Activated B cell treated with CpG ODN at 0.5 μM for 24 hours (primary cell): ENCODE data around the gene AHSA1. TPM values are rescaled to one million over a fixed set of nuclear protein-coding genes. Genes with fewer than 3 reads are reported as not detected.
"Not testable (repeated sequence)": the region's sequence is repeated elsewhere in the genome, so short reads cannot be mapped to it uniquely, and the experiment has no call there.

Experiments used
- ATAC-seq: fragments of 200-7000 bp; cut with Tn5 transposase; one replicate; pipeline ENCODE4 v1.10.0; 2021; ENCODE audit warnings: low read depth, mild to moderate bottlenecking, moderate library complexity
- CTCF ChIA-PET: fragments of 350-600 bp; sonication (Branson Sonifier 250); formaldehyde crosslinking; loops from one replicate; lab custom pipeline; 2021; ENCODE audit warnings: antibody characterized with exemption; lab: Charles Lee
- POLR2A ChIA-PET: fragments of 350-600 bp; sonication (Branson Sonifier 250); formaldehyde crosslinking; loops from one replicate; lab custom pipeline; 2021; ENCODE audit warnings: antibody characterized with exemption; lab: Charles Lee
- DNase-seq: peaks from one replicate; pipeline ENCODE4 v3.0.0; 2022
- H3K27ac Mint-ChIP-seq: one replicate; pipeline ENCODE4 v1.8.0; 2020; ENCODE audit warnings: mixed read lengths
- H3K27me3 Mint-ChIP-seq: one replicate; pipeline ENCODE4 v1.8.0; 2021; ENCODE audit warnings: mixed read lengths
- H3K36me3 Mint-ChIP-seq: one replicate; pipeline ENCODE4 v1.8.0; 2021; ENCODE audit warnings: low read depth, mixed read lengths
- H3K4me1 Mint-ChIP-seq: one replicate; pipeline ENCODE4 v1.8.0; 2021; ENCODE audit warnings: mixed read lengths
- H3K4me3 Mint-ChIP-seq: one replicate; pipeline ENCODE4 v1.8.0; 2020; ENCODE audit warnings: mild to moderate bottlenecking, mixed read lengths
- H3K9me3 Mint-ChIP-seq: one replicate; pipeline ENCODE4 v1.8.0; 2020; ENCODE audit warnings: mixed read lengths
- CTCF ChIP-seq: fragments of 200-600 bp; IDR thresholded peaks from one replicate; pipeline ENCODE4 v1.8.0; 2022; ENCODE audit warnings: antibody characterized with exemption, mild to moderate bottlenecking
- intact Hi-C: fragments of 100-400 bp; cut with micrococcal nuclease; formaldehyde crosslinking; loops from one replicate; pipeline ENCODE4 v1.15.1; 2024
- total RNA-seq: library from RNA; stranded (reverse); gene quantifications from 2 replicates; pipeline ENCODE4 v1.2.3, GENCODE V29; 2022

The AHSA1 gene
- 169 and 175 TPM in 2 replicates for total RNA-seq

GRCh38 chr14:77457522-77458248 lies at the start of gene AHSA1, which contains the start of gene VIPAS39:
TSS of gene AHSA1 (plus strand) at chr14:77458093. CDS start at chr14:77458190, 97 bp downstream.
TSS of gene VIPAS39 (minus strand) at chr14:77457601. CDS start at chr14:77454102, 3,499 bp downstream.
- peak within 1 kb of the TSS; percentile 100 for H3K27ac Mint-ChIP-seq
- ChIA-PET POLR2A (interaction anchor here (0.6 to 3.5 kb wide), 9 partner anchors 10 to 645 kb away, joined by 3 to 32 read pairs (median 4); partner anchors contain the start of genes ANGEL1, GSTZ1, POMT2 and SAMD15), CTCF (interaction anchor here (1.0 kb wide), 1 partner anchor 137 kb away, joined by 3 read pairs; the partner anchor contains the start of gene GSTZ1)
- intact Hi-C loops: loop anchor here (1.0 to 10.0 kb wide), 15 partner anchors 40 to 1303 kb away; partner anchors contain the start of genes ADCK1, ALKBH1, CIPC and GPATCH2L
- DNase-seq (peak; percentile 79), ATAC-seq (peak; percentile 93)
- no peak for TF ChIP-seq CTCF
- H3K4me3 Mint-ChIP-seq: peak within 1 kb of the TSS; percentile 100
- no peaks in the 10 kb centered on the region for H3K27me3 Mint-ChIP-seq
- peaks cover 30% of the 10 kb centered on the region for H3K4me1 Mint-ChIP-seq
- no peaks in the 10 kb centered on the region for H3K9me3 Mint-ChIP-seq
- peaks cover 63% of the 10 kb centered on the region for H3K36me3 Mint-ChIP-seq

DNA sequence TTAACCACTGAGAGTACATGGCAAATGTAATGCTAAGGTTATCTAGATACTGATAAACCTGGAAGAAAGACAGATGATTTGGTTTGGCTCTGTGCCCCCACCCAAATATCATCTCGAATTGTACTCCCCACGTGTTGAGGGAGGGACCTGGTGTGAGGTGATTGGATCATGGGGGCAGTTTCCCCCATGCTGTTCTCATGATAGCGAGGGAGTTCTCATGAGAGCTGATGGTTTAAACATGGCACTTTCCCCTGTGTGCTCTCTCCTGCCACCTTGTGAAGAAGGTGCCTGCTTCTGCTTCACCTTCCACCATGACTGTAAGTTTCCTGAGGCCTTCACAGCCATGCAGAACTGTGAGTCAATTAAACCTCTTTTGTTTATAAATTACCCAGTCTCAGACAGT lies 48.8 kb upstream of the AHSA1 start:
- Mint-ChIP-seq H3K4me1 (peaks cover 5% of the 10 kb centered on the region), H3K4me3 (no peak overlapping the region), H3K27ac (no peak overlapping the region), H3K9me3 (no peaks in the 10 kb centered on the region), H3K36me3 (no peaks in the 10 kb centered on the region), H3K27me3 (no peaks in the 10 kb centered on the region)
- ATAC-seq: peak; percentile 50
- intact Hi-C loops: no loop called here
- CTCF ChIA-PET: interaction anchor here (1.1 to 1.5 kb wide), 2 partner anchors 32 to 90 kb away, joined by 4 to 5 read pairs; partner anchors contain the start of genes SAMD15 and TMED8
- DNase-seq: no peak
- POLR2A ChIA-PET: no interaction called here
- TF ChIP-seq CTCF: no peak

- peaks cover 15% of the 10 kb centered on the region for H3K9me3 Mint-ChIP-seq
- ATAC-seq, intact Hi-C loops, DNase-seq, H3K36me3 Mint-ChIP-seq, H3K27me3 Mint-ChIP-seq, CTCF ChIA-PET, H3K4me3 Mint-ChIP-seq, POLR2A ChIA-PET, H3K27ac Mint-ChIP-seq, H3K4me1 Mint-ChIP-seq: not testable (repeated sequence)
Measured at GRCh38 chr14:77415403-77416030, 42.4 kb upstream of the AHSA1 start.

GRCh38 chr14:77416098-77416497 lies 41.8 kb upstream of the AHSA1 start:
- ATAC-seq, POLR2A ChIA-PET, DNase-seq, H3K36me3 Mint-ChIP-seq, H3K4me3 Mint-ChIP-seq, intact Hi-C loops, H3K27ac Mint-ChIP-seq, CTCF ChIA-PET, H3K4me1 Mint-ChIP-seq, H3K27me3 Mint-ChIP-seq: not testable (repeated sequence)
- peaks cover 15% of the 10 kb centered on the region for H3K9me3 Mint-ChIP-seq

DNA sequence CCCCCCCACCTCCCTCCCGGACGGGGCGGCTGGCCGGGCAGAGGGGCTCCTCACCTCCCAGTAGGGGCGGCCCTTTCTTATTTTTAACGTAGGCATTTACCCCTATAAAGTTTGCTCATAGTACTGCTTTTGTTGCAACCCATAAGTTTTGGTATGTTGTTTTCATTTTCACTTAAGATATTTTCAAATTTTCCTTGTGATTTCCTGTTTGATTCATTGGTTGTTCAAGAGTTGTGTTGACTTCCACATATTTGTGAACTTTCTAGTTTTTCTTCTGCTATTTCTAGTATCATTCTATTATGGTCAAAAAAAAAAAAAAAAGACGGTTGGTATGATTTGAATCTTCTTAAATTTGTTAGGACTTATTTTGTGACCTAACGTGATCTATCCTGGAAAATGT lies 41.1 kb upstream of the AHSA1 start:
- ATAC-seq: no peak
- no peaks in the 10 kb centered on the region for H3K4me1 Mint-ChIP-seq

More for the DNA sequence above, 41.1 kb upstream of the AHSA1 start:
- H3K36me3 Mint-ChIP-seq: peaks cover 14% of the 10 kb centered on the region
- ChIA-PET CTCF (no interaction called here), POLR2A (no interaction called here)
- no peaks in the 10 kb centered on the region for H3K27me3 Mint-ChIP-seq
- no peak for TF ChIP-seq CTCF
- intact Hi-C loops: no loop called here
- H3K4me3 Mint-ChIP-seq: no peak overlapping the region
- no peak for DNase-seq
- peaks cover 15% of the 10 kb centered on the region for H3K9me3 Mint-ChIP-seq
- no peak overlapping the region for H3K27ac Mint-ChIP-seq
